ENCODE data around the gene HIKESHI.
A peak's percentile ranks its signal among the peaks of the same experiment; 100 is the strongest.
"Not testable (repeated sequence)": the region's sequence is repeated elsewhere in the genome, so short reads cannot be mapped to it uniquely, and the experiment has no call there.

HIKESHI gene

GRCh38 chr11:86302092-86302793 lies at the start of gene HIKESHI:
HIKESHI (plus strand) TSS chr11:86302240; CDS start chr11:86302449, 209 bp downstream.
- peak; percentile 96 for DNase-seq

DNA sequence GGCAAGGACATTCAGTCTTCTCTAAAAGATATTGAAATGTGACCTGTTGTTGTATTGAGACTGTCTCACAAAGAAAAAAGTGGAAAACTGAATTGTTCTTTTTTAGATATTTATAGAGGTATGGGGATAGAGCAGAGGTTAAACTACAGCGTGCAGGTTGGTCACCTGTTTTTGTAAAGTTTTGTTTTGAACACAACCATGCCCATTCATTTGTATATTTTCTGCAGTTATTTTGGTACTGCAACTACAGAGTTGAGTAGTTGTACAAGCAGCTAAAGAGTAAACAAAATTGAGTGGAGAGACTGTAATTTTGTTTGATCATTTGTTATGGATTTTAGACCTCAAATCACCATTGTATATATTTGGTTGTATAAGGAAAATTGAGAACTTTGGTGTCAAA lies 46.1 kb upstream of the HIKESHI start:
- DNase-seq = no peak

DNA sequence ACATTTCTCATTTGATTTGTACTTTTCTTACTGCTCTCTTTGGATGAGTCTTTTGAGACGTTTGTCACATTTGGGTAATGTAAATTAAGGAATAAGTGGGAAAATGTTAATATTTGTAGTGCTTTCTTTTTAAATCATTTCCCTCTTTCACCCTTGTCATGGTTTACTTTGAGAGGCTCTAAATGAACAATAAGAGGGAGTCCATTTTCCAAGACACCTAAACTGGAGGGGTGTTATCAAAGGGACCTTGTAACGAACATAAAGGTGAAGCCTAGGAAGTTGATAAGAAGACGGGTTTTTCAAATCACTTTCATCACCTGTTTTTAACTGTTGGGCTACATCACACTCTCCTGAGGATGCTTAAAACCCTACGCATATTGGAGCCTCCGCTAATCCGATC lies 45.4 kb upstream of the HIKESHI start:
- DNase-seq = no peak

DNA sequence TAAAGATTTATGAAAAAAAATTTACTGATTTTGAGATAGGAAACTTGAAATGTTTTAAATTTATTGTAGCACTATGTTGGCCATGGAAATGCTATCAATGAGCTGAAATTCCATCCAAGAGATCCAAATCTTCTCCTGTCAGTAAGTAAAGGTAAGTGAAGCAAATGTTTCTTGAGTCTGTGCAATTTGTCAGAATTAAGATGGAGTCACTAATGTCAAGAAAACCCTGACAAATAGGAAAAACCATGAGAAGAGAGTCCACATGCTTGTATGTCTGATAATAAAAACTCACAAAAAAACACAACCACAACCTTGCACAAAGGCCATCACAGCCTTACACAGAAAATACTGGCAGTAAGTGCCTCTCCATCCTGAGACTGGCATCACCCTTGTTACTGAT lies 44.6 kb upstream of the HIKESHI start:
- no peak for DNase-seq

GRCh38 chr11:86259730-86260129 lies 42.3 kb upstream of the HIKESHI start:
- DNase-seq = no peak

- DNase-seq = no peak
Observed at GRCh38 chr11:86261328-86261727, 40.7 kb upstream of the HIKESHI start.

DNA sequence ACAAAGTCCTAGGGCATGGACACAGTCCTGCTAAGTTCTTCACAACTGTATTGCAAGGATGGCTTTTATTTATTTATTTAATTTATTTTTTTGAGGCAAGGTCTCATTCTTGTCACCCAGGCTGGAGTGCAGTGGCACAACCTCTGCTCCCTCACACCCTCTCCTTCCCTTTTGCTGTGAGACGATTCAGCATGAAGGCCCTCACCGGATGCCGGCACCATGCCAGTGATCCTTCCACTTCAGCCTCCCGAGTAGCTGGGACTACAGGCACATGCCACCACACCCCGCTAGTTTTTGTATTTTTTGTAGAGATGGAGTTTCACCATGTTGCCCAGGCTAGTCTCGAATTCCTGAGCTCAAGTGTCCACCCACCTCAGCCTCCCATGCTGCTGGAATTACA lies 39.7 kb upstream of the HIKESHI start:
- DNase-seq = no peak

DNA sequence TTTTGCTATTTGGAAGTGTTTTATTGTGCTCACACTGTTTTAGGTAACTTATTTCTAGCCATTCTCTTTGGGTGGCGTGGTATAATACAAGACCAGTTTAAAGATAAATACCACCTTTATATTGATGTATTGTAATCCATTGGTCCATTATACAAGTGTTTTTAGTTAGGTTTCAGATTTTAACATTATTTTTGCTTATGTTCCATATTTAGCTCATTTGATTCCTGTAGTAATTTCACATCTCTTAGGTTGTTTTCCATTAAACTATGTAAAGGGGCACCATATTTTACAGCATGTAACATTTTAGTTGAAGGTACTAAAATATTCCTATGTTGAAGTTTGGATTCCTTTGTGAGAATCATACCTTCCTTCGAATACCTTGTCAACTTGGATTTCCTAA lies 37.4 kb upstream of the HIKESHI start:
- DNase-seq = no peak

DNA sequence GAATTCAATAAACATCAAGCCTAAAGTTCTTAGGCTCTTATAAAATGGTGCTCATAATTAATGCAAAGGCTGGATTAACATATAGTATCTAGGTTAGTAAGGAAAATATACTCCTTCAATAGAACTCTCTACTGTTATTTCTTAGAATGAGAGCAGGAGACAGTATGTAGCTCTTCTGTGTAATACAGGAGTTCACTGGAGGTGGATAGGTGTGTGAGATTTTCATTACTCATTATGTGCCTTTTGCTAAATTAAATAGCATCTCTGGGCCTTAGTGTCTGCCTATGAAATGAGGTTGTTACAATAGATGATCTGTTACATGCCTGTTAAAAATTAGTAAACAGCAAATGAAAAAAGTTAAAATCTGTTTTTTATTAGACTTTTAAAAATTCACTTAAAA lies 36.8 kb upstream of the HIKESHI start:
- no peak for DNase-seq

DNA sequence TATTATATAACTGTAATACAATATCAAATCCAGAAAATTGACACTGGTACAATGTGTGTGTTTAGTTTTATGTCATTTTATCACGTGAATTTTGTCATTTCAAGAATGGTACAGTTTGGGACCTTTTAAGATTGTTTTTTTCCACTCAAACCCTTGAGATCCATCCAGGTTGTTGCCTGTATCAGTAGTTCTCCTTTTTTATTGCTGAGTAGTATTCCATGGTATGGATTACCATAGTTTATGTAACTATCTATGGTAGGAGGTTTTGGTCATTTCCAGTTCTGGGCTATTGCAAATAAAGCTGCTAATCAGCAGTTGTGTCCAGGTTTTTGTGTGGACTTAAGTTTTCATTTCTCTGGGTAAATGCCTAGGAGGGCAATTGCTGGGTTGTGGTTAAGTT lies 32.4 kb upstream of the HIKESHI start:
- no peak for DNase-seq

DNA sequence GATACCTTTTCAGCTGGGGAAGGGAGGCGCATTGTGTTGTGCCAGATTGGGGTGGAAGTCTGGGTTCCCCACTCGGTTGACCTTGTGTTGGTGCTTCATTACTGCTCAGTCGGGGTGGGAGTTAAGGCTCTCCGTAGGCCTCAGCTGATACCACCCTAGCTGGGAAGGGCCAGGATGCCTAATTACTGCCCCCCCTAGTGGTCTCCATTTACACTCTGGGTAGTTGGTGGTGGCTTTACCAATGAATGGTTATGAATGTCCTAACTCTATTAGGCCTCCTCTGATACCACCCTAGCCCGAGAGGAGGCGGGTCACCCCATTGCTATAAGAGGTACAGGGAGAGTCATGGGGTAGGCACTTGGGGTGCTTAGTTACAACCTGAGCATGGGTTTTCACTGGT lies 27.5 kb upstream of the HIKESHI start:
- DNase-seq = no peak

DNA sequence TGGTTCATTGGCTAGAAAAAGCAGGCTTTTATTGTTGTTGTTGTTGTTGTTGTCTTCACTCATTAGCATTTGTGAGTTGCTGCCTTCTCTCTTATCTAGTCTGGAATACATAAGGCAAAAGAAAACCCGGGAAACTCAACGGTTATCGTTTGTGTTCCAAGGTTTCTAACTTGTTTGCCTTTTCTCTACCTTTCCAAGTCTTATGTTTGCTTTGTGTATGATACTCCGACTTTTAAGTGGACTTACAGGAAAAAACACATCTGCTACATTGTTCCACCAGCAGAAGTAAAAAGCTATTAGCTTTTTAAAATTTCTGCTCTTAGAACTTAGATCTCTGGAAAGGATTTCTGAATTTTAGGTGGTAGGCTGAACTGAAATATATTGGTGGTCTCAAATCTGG lies 27.0 kb upstream of the HIKESHI start:
- DNase-seq = no peak

DNA sequence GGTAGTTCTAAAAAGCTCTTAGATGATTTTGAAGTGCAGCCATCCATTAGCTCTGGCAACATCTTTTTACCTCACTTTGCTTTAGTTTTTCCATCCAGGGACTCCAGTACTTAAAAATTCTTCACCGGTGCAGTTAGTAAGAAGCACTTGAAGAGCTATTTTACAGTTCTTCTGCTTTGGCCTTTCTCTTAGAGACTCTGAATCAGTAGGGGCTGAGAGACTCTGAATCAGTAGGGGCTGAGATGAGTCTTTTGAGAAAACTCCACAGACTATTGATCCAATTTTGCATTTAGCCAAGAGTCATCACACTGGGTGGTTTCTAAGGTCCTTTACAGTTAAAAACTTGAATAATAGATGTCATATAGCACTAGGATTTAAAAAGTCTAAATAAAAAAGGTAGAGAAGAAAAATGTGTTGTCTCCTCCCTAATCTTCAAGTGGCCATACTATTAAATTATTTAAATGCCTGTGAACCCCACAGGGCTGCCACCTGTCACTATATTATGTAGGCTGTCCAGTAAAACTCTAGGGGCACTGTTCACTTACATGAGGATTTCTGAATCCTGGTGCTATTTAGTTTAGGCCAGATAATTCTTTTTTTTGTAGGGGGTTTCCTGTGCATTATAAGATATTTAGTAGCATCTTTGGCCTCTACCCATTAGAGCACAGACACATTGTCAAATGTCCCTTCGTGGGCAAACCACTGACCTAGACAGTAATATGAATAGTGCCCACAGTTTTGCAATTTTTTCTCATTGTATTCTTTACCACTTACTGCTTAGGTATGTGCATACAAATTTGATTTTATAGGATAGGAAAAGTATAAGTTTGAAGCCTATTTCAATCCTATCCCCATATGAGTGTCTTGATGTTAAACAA lies 26.3 kb upstream of the HIKESHI start:
- no peak for DNase-seq

GRCh38 chr11:86277741-86278140 lies 24.3 kb upstream of the HIKESHI start:
- no peak for DNase-seq

DNA sequence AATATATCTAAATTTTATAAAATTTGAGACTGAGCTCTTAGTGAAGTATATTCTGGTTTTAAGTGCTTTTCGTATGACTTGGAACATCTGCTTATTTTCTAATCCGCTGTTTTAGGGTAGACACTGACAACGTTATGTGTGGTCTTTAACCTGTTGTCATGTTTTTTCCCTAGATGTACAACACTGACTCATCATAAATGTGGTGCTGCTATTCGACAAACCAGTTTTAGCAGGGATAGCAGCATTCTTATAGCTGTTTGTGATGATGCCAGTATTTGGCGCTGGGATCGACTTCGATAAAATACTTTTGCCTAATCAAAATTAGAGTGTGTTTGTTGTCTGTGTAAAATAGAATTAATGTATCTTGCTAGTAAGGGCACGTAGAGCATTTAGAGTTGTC lies 23.8 kb upstream of the HIKESHI start:
- DNase-seq = no peak

GRCh38 chr11:86279747-86280146 lies 22.3 kb upstream of the HIKESHI start:
- DNase-seq = no peak

DNA sequence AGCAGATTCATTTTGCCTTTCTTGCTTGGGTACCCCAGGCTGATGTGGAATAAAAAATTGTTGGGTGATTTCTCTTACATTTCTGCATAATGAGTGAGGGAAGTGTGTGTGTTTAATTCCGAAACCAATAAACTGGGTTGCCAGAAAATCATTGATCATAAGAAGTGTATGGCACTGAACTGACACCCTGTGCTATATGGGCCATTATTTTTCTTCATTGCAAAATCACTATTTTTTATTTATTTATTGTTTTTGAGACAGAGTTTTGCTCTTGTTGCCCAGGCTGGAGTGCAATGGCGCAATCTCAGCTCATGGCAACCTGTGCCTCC lies 14.6 kb upstream of the HIKESHI start:
- DNase-seq = no peak

GRCh38 chr11:86288776-86289507 lies 13.1 kb upstream of the HIKESHI start:
- peak; percentile 62 for DNase-seq

DNA sequence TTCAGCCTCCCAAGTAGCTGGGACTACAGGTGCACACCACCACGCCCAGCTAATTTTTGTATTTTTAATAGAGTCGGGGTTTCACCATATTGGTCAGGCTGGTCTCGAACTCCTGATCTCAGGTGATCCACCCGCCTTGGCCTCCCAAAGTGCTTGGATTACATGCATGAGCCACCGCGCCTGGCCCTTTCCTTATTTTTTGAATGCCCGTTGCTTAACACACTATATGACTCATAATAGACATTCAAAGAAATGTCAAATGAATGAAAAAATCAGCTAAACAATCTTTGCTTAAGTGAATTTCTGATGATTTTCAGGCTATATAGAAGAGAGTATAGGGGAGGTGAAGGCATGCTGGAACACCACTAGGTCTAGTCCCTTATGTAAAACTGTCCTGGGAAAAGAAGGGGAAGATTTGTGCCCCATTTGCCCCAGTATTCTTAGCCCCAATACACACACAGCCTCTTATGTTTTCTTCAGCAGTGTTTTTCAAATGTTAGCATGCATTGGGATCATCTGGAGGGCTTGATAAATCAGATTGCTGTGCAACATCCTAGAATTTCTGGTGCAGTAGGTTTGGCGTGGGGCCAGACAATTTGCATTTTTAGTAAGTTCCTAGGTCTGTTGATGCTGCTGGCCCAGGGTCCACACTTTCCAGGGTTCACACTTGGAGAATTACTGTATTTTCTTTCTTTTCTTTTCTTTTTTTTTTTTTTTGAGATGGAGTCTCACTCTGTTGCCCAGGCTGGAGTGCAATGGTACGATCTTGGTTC lies 12.3 kb upstream of the HIKESHI start:
- DNase-seq = not testable (repeated sequence)

DNA sequence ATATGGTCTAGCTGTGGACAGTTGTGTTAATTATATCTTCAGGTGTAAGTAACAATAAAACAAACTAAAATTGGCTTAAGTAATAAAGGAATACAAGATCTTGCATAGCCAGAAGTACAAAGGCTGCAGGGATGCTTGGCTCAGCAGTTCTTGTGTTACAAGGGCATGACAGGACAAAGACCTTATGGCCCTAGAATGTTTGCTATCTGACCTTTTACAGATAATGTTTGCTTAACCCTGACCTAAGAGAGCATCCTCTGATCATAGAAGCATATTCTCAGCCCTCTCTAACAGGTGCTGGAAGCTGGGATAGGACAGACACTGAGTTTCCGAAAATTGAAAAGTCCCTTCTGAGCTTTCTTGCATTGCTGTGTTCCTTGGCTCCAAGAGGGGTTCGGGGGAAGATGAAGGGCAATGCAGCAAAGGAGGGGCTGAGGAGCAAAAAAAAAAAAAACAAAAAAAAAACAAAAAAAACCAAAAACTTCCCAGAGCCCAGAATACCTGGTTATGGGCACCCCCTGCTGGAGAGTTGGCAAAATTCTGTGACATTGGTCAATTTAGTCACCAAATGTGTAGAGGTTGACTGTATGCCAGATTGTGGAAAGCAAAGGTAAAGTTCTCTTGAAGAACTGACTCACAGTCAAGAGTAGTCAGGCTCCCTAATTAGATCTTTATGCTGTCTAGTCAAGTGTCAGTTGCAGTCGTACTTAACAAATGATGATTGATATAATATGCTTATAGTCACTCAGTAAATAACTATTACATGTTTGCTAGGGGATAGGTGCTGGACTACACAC lies 10.4 kb upstream of the HIKESHI start:
- DNase-seq = peak; percentile 85

GRCh38 chr11:86292912-86293616 lies 9.0 kb upstream of the HIKESHI start:
- peak; percentile 67 for DNase-seq
